Measurements from ENCODE around the gene SMPDL3B.
A peak's percentile ranks its signal among the peaks of the same experiment; 100 is the strongest.

Gene SMPDL3B

GRCh38 chr1:27940870-27941560 lies 6.2 kb downstream of the SMPDL3B start:
- DNase-seq (ENCODE audit: low read depth) = no peak

GRCh38 chr1:27941671-27942540 lies 7.1 kb downstream of the SMPDL3B start:
- DNase-seq (ENCODE audit: low read depth) = no peak

GRCh38 chr1:27945020-27945419 lies 10.2 kb downstream of the SMPDL3B start:
- DNase-seq (ENCODE audit: low read depth) = no peak

GRCh38 chr1:27949027-27949426 lies 14.2 kb downstream of the SMPDL3B start:
- DNase-seq (ENCODE audit: low read depth) = no peak

GRCh38 chr1:27951396-27951795 lies 16.6 kb downstream of the SMPDL3B start:
- DNase-seq (ENCODE audit: low read depth) = no peak

- no peak for DNase-seq (ENCODE audit: low read depth)
Observed at GRCh38 chr1:27952147-27952546, 17.3 kb downstream of the SMPDL3B start.

GRCh38 chr1:27954186-27954585 lies 19.4 kb downstream of the SMPDL3B start:
- no peak for DNase-seq (ENCODE audit: low read depth)

- DNase-seq (ENCODE audit: low read depth) = no peak
Observed at GRCh38 chr1:27955076-27955475, 20.3 kb downstream of the SMPDL3B start.

GRCh38 chr1:27956761-27957160 lies 22.0 kb downstream of the SMPDL3B start:
- no peak for DNase-seq (ENCODE audit: low read depth)

- no peak for DNase-seq (ENCODE audit: low read depth)
Observed at GRCh38 chr1:27957655-27958054, 22.9 kb downstream of the SMPDL3B start.

GRCh38 chr1:27958513-27958912 lies 23.7 kb downstream of the SMPDL3B start:
- no peak for DNase-seq (ENCODE audit: low read depth)

- DNase-seq (ENCODE audit: low read depth) = peak; percentile 76
Observed at GRCh38 chr1:27959792-27960603, 25.2 kb downstream of the SMPDL3B start, which contains the start of gene XKR8. Gene XKR8 (plus strand): TSS chr1:27959973. CDS start chr1:27960070, 97 bp downstream.

- DNase-seq (ENCODE audit: low read depth) = no peak
Observed at GRCh38 chr1:27960762-27961645, 26.2 kb downstream of the SMPDL3B start.

GRCh38 chr1:27961646-27962221 lies 26.9 kb downstream of the SMPDL3B start:
- no peak for DNase-seq (ENCODE audit: low read depth)

GRCh38 chr1:27963393-27963792 lies 28.6 kb downstream of the SMPDL3B start:
- DNase-seq (ENCODE audit: low read depth) = no peak

- DNase-seq (ENCODE audit: low read depth) = no peak
Observed at GRCh38 chr1:27966402-27967105, 31.8 kb downstream of the SMPDL3B start.

- no peak for DNase-seq (ENCODE audit: low read depth)
Observed at GRCh38 chr1:27967106-27967883, 32.5 kb downstream of the SMPDL3B start.

GRCh38 chr1:27967884-27968466 lies 33.2 kb downstream of the SMPDL3B start:
- no peak for DNase-seq (ENCODE audit: low read depth)

- DNase-seq (ENCODE audit: low read depth) = no peak
Observed at GRCh38 chr1:27968692-27969091, 33.9 kb downstream of the SMPDL3B start.

Measured in T-helper 22 cell (primary cell).